Osteoblast (primary cell): Measurements from ENCODE around the gene SOX5. TPM values are rescaled to one million over a fixed set of nuclear protein-coding genes. Genes with fewer than 3 reads are reported as not detected.

Source experiments
- DNase-seq: peaks from one replicate; pipeline ENCODE4 v3.0.0; 2011; ENCODE audit warnings: low spot score, mixed read lengths; ENCODE audit not compliant: insufficient read length; ENCODE audit errors: missing footprints
- H2AFZ ChIP-seq: 2 replicates; pipeline ENCODE4 v1.6.0; 2011; ENCODE audit warnings: mild to moderate bottlenecking, low read length
- H3K27ac ChIP-seq: 2 replicates; pipeline ENCODE4 v1.5.1; 2011; ENCODE audit warnings: mild to moderate bottlenecking, low read depth, low read length, moderate library complexity
- H3K27me3 ChIP-seq: 2 replicates; pipeline ENCODE4 v1.6.0; 2012; ENCODE audit warnings: mild to moderate bottlenecking, control low read depth, inconsistent platforms, low read length, moderate library complexity; ENCODE audit not compliant: insufficient read depth
- H3K36me3 ChIP-seq: 2 replicates; pipeline ENCODE4 v1.5.1; 2011; ENCODE audit warnings: mild to moderate bottlenecking, low read length, control low read depth, moderate library complexity; ENCODE audit not compliant: insufficient read depth
- H3K4me1 ChIP-seq: 2 replicates; pipeline ENCODE4 v1.5.1; 2011; ENCODE audit warnings: mild to moderate bottlenecking, low read length, control low read depth, moderate library complexity; ENCODE audit not compliant: insufficient read depth
- H3K4me2 ChIP-seq: 2 replicates; pipeline ENCODE4 v1.6.0; 2011; ENCODE audit warnings: mild to moderate bottlenecking, low read length; ENCODE audit not compliant: insufficient read depth
- H3K4me3 ChIP-seq: fragments of 200-600 bp; sonication (generic); 3 replicates; pipeline ENCODE4 v1.5.1; 2012; ENCODE audit warnings: mild to moderate bottlenecking, low read length, inconsistent platforms; ENCODE audit not compliant: insufficient read depth
- H3K79me2 ChIP-seq: 2 replicates; pipeline ENCODE4 v1.6.0; 2012; ENCODE audit warnings: mild to moderate bottlenecking, low read length, control low read depth, inconsistent platforms; ENCODE audit not compliant: insufficient read depth
- H3K9me3 ChIP-seq: 2 replicates; pipeline ENCODE4 v1.5.1; 2011; ENCODE audit warnings: low read depth, low read length, control low read depth
- H4K20me1 ChIP-seq: 2 replicates; pipeline ENCODE4 v1.6.0; 2012; ENCODE audit warnings: mild to moderate bottlenecking, low read length, control low read depth; ENCODE audit not compliant: insufficient read depth
- total RNA-seq: library from RNA; depleted of rRNA; stranded (reverse); fragments of >200 nt; gene quantifications from 2 replicates; pipeline ENCODE4 v1.2.3, GENCODE V29; 2012
- TF ChIP-seq, protein P1 (sequence below): IDR thresholded peaks from 2 replicates; pipeline ENCODE4 v1.5.1; 2011; ENCODE audit warnings: mild to moderate bottlenecking, low read depth, low read length, moderate library complexity; ENCODE audit errors: extremely low read depth

The SOX5 gene
- total RNA-seq, 1 donor: 5.1 TPM

DNA sequence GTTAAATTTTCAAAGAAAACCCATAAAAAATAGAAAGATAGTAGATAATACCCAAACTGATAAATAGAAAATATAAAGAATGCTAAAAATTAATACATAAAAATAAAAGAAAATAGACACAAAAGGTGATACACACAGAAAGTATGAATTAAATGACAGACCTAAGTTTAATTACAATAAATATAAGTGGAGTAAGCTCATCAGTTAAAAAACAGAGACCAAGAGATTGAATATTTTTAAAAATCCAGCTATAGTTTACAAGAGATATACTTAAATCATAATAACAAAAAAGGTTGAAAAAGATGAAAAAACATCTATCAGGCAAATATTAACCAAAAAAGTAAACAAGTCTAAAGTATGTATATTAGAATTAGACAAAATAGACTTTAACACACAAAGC, 268.2 kb downstream of the SOX5 start:
- Histone ChIP-seq H3K4me1 (no peaks in the 10 kb centered on the region), H3K36me3 (no peaks in the 10 kb centered on the region), H2AFZ (no peak overlapping the region), H3K4me2 (no peak overlapping the region), H3K9me3 (no peaks in the 10 kb centered on the region), H3K27me3 (no peaks in the 10 kb centered on the region), H3K4me3 (no peak overlapping the region), H3K27ac (no peak overlapping the region), H3K79me2 (no peaks in the 10 kb centered on the region), H4K20me1 (no peaks in the 10 kb centered on the region)
- no peak for DNase-seq
- TF ChIP-seq, protein P1, sequence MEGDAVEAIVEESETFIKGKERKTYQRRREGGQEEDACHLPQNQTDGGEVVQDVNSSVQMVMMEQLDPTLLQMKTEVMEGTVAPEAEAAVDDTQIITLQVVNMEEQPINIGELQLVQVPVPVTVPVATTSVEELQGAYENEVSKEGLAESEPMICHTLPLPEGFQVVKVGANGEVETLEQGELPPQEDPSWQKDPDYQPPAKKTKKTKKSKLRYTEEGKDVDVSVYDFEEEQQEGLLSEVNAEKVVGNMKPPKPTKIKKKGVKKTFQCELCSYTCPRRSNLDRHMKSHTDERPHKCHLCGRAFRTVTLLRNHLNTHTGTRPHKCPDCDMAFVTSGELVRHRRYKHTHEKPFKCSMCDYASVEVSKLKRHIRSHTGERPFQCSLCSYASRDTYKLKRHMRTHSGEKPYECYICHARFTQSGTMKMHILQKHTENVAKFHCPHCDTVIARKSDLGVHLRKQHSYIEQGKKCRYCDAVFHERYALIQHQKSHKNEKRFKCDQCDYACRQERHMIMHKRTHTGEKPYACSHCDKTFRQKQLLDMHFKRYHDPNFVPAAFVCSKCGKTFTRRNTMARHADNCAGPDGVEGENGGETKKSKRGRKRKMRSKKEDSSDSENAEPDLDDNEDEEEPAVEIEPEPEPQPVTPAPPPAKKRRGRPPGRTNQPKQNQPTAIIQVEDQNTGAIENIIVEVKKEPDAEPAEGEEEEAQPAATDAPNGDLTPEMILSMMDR: no peak

DNA sequence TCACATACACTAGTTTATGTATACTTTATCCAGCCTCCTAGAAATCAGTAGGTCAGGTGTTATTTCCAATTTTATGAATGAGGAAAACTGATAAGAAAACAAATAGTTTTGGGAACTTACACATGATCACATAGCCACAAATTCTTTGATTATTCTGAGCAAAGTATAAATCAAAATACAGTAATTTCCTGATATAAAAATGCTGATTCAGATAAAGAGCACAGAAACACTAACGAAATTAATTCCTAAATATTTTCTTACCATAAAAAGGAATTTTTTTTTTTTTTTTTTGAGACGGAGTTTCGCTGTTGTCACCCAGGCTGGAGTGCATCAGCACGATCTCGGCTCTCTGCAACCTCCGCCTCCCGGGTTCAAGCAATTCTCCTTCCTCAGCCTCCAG, 275.4 kb downstream of the SOX5 start:
- Histone ChIP-seq H3K27ac (no peak overlapping the region), H3K36me3 (no peaks in the 10 kb centered on the region), H2AFZ (no peak overlapping the region), H3K27me3 (no peaks in the 10 kb centered on the region), H3K79me2 (no peaks in the 10 kb centered on the region), H3K4me3 (no peak overlapping the region), H3K4me2 (no peak overlapping the region), H3K9me3 (no peaks in the 10 kb centered on the region), H4K20me1 (no peaks in the 10 kb centered on the region), H3K4me1 (no peaks in the 10 kb centered on the region)
- no peak for DNase-seq
- TF ChIP-seq, protein P1: no peak

- Histone ChIP-seq H3K9me3 (no peaks in the 10 kb centered on the region), H3K27ac (no peak overlapping the region), H3K27me3 (no peaks in the 10 kb centered on the region), H3K4me2 (no peak overlapping the region), H4K20me1 (no peaks in the 10 kb centered on the region), H3K79me2 (no peaks in the 10 kb centered on the region), H3K4me3 (no peak overlapping the region), H2AFZ (no peak overlapping the region), H3K36me3 (no peaks in the 10 kb centered on the region), H3K4me1 (no peaks in the 10 kb centered on the region)
- no peak for DNase-seq
- TF ChIP-seq, protein P1: no peak
These were observed 277.6 kb downstream of the SOX5 start for GRCh38 chr12:23671881-23672280.

GRCh38 chr12:23670684-23671083, 278.8 kb downstream of the SOX5 start:
- DNase-seq: no peak
- Histone ChIP-seq H3K36me3 (no peaks in the 10 kb centered on the region), H3K4me2 (no peak overlapping the region), H3K4me3 (no peak overlapping the region), H3K27ac (no peak overlapping the region), H3K27me3 (no peaks in the 10 kb centered on the region), H2AFZ (no peak overlapping the region), H3K9me3 (no peaks in the 10 kb centered on the region), H3K4me1 (no peaks in the 10 kb centered on the region), H3K79me2 (no peaks in the 10 kb centered on the region), H4K20me1 (no peaks in the 10 kb centered on the region)
- TF ChIP-seq, protein P1: no peak
